Measurements from ENCODE around the gene CDH23. TPM values are rescaled to one million over a fixed set of nuclear protein-coding genes. Genes with fewer than 3 reads are reported as not detected.

Gene CDH23
- total and polyA plus RNA-seq, 9 of the 15 experiments (the other 6 are each of a cell fraction or from before 2014, with no cell fraction given), result 0.18 to 1.2 (median 0.47) TPM

DNA sequence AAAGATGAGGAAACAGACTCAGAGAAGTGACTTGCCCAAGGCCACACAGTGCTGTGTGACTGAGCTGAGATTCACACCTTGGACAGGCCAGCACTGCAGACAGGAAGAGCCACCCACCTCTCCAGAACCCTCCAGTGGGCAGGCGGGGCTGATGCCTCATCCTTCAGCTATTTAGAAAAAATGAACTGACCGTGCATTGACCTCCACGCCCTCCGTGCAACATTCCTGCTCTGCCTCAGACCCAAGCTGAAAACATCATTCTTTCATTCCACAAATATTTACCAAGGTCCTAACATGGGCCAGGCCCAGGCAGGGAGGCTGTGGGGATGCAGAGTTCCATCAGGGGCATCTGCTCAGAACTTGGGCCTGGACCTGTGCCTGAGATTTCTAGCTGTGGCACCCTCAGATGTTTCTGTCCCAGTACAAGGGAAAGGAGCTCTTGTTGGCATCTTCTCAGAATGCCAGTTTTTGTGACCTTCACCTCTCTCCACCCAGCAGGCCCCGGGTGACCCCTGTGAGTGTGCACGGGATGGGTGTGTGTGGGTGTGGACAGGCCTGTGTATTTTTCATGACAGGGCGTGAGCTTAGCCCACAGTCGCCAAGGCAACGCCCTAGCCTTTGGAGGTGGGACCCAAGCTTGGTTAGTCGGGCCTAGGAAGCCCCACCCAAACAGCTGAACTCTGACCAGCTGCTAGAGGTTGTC, 370.1 kb downstream of the CDH23 start:
- DNase-seq (ENCODE audit: extremely low read depth in 1 of 4, low spot score in 3 of 4), result peak; percentile 48 to 76 (median 66)
- peak; percentile 59 for ATAC-seq
- POLR2A ChIA-PET, result interaction anchor here (0.5 to 1.2 kb wide), 10 partner anchors 10 to 209 kb away, joined by 3 to 6 read pairs (median 3); no protein-coding TSS in a partner anchor
- no peak overlapping the region for H3K4me3 ChIP-seq
- no peaks in the 10 kb centered on the region for H3K36me3 ChIP-seq (ENCODE audit: control insufficient read depth, insufficient read depth, low read length)
- BruUV-seq (replicated peaks), result no TSS peak
- no peak overlapping the region for H2AFZ ChIP-seq (ENCODE audit: low read depth, low read length)
- H3K9ac ChIP-seq (ENCODE audit: insufficient read depth in 1 of 2, low read depth in 2 of 2, low read length in 2 of 2), result 0 out of 4 replicates have a peak overlapping the region, but pooled peaks of 1 of the 2 experiments have one; percentile 2
- no peak for FAIRE-seq
- H3K4me2 ChIP-seq (ENCODE audit: insufficient read depth, low read length), result no peak overlapping the region
- H3K27ac ChIP-seq (ENCODE audit: extremely low read depth, low read depth, low read length), result no peak overlapping the region
- in situ Hi-C loops (cut with MboI), result no loop called here
- CTCF ChIA-PET (ENCODE audit: low intra/inter-chr PET ratio), result no interaction called here
- H3K79me2 ChIP-seq (ENCODE audit: control insufficient read depth, insufficient read depth, low read length), result no peaks in the 10 kb centered on the region
- intact Hi-C loops (cut with micrococcal nuclease), result no loop called here
- WGBS (ENCODE audit: insufficient coverage, low coverage, missing lambda C conversion rate), result 32% methylated on average over 10 of the region's 10 CpGs
- no peaks in the 10 kb centered on the region for H3K9me3 ChIP-seq (replicated peaks; ENCODE audit: control insufficient read depth, insufficient read depth, low read depth, low read length)
- peaks cover 0 to 6% of the 10 kb centered on the region in 2 experiments; a peak in 2 of 5 replicates for H3K27me3 ChIP-seq (ENCODE audit: control insufficient read depth in 2 of 2, insufficient read depth in 2 of 2, low read length in 2 of 2)
- no peaks in the 10 kb centered on the region; the same call in none of the 2 replicates for H4K20me1 ChIP-seq (replicated peaks; ENCODE audit: control insufficient read depth, insufficient read depth, low read length)
- H3K4me1 ChIP-seq (replicated peaks in 1 of 2; ENCODE audit: control insufficient read depth in 2 of 2, insufficient read depth in 2 of 2, low read length in 2 of 2), result peaks cover 31 to 32% of the 10 kb centered on the region in 2 experiments
- no peaks in the 10 kb centered on the region for H3K9me1 ChIP-seq (ENCODE audit: control insufficient read depth, insufficient read depth, low read length)
- no peak for TF ChIP-seq ZNF586 (CRISPR knock-in tag; conservative IDR thresholded peaks at IDR 0.05)
- no peak for TF ChIP-seq NR2C1 (IDR thresholded peaks at IDR 0.05)
- 0 out of 2 replicates have a peak, but pooled peaks have one; percentile 61 for TF ChIP-seq NR2C1 (tag; IDR thresholded peaks at IDR 0.05)
- peak; percentile 67; the same call in 1 of the 2 replicates for TF ChIP-seq HMBOX1 (IDR thresholded peaks at IDR 0.05)
- TF ChIP-seq FOXA1 (IDR thresholded peaks at IDR 0.05; ENCODE audit: borderline replicate concordance), result no peak
- TF ChIP-seq ZKSCAN8 (CRISPR knock-in tag; IDR thresholded peaks at IDR 0.05), result no peak
- no peak for TF ChIP-seq RB1 (IDR thresholded peaks at IDR 0.05; ENCODE audit: low read depth)
- TF ChIP-seq VEZF1 (CRISPR knock-in tag; IDR thresholded peaks at IDR 0.05), result no peak
- peak; percentile 45; the same call in 1 of the 2 replicates for TF ChIP-seq ESRRA (IDR thresholded peaks at IDR 0.05; ENCODE audit: borderline replicate concordance, low read depth)
- no peak for TF ChIP-seq TOE1 (IDR thresholded peaks at IDR 0.05; ENCODE audit: borderline replicate concordance)
- no peak for TF ChIP-seq TOE1 (CRISPR knock-in tag; IDR thresholded peaks at IDR 0.05; ENCODE audit: borderline replicate concordance, low read depth)
